HEK293T (cell line): ENCODE results near the gene MRPL32.

ENCODE experiments used
- CTCF ChIA-PET: fragments of 350-600 bp; formaldehyde crosslinking; extraction: SDS; loops from one replicate; lab custom pipeline; 2021; ENCODE audit warnings: antibody characterized with exemption, inconsistent platforms; lab: Yijun Ruan, JAX
- POLR2A ChIA-PET: fragments of 350-600 bp; formaldehyde crosslinking; extraction: SDS; loops from one replicate; lab custom pipeline; 2020; ENCODE audit warnings: antibody characterized with exemption, inconsistent platforms; lab: Yijun Ruan, JAX
- DNase-seq: peaks from one replicate; pipeline ENCODE4 v3.0.0; 2012; ENCODE audit warnings: mixed read lengths; ENCODE audit errors: extremely low spot score
- ARNT ChIP-seq: fragments of 450-650 bp; IDR thresholded peaks from 2 replicates; pipeline ENCODE4 v1.6.1; 2017; ENCODE audit warnings: mild to moderate bottlenecking
- BHLHE40 ChIP-seq: fragments of 450-650 bp; IDR thresholded peaks from 2 replicates; pipeline ENCODE4 v1.6.1; 2016; ENCODE audit warnings: mild to moderate bottlenecking, moderate library complexity, borderline replicate concordance
- CTBP1 ChIP-seq: fragments of 450-650 bp; IDR thresholded peaks from 2 replicates; pipeline ENCODE4 v1.6.1; 2016; ENCODE audit warnings: borderline replicate concordance
- ELF4 ChIP-seq: fragments of 450-650 bp; IDR thresholded peaks from 2 replicates; pipeline ENCODE4 v1.6.1; 2017; ENCODE audit warnings: antibody characterized with exemption
- FOXA1 ChIP-seq: fragments of 450-650 bp; IDR thresholded peaks from 2 replicates; pipeline ENCODE4 v1.6.1; 2016; ENCODE audit warnings: mild to moderate bottlenecking
- FOXK2 ChIP-seq: fragments of 450-650 bp; IDR thresholded peaks from 2 replicates; pipeline ENCODE4 v1.6.1; 2016; ENCODE audit warnings: mild to moderate bottlenecking
- FOXM1 ChIP-seq: fragments of 450-650 bp; IDR thresholded peaks from 2 replicates; pipeline ENCODE4 v1.6.1; 2017; ENCODE audit warnings: mild to moderate bottlenecking, borderline replicate concordance
- HDGF ChIP-seq: fragments of 450-650 bp; IDR thresholded peaks from 2 replicates; pipeline ENCODE4 v1.6.1; 2017; ENCODE audit warnings: antibody characterized with exemption, borderline replicate concordance
- L3MBTL2 ChIP-seq: fragments of 450-650 bp; conservative IDR thresholded peaks from 2 replicates; pipeline ENCODE4 v1.6.1; 2016; ENCODE audit warnings: mild to moderate bottlenecking
- LEF1 ChIP-seq: fragments of 450-650 bp; IDR thresholded peaks from 2 replicates; pipeline ENCODE4 v1.6.1; 2017; ENCODE audit warnings: mild to moderate bottlenecking, borderline replicate concordance
- NFRKB ChIP-seq: fragments of 450-650 bp; IDR thresholded peaks from 2 replicates; pipeline ENCODE4 v1.6.1; 2016; ENCODE audit warnings: mild to moderate bottlenecking, moderate library complexity
- SP1 ChIP-seq: fragments of 450-650 bp; IDR thresholded peaks from 2 replicates; pipeline ENCODE4 v1.6.1; 2017
- SUZ12 ChIP-seq: fragments of 450-650 bp; IDR thresholded peaks from 2 replicates; pipeline ENCODE4 v1.6.1; 2016; ENCODE audit warnings: mild to moderate bottlenecking
- TARDBP ChIP-seq: fragments of 450-650 bp; IDR thresholded peaks from 2 replicates; pipeline ENCODE4 v1.6.1; 2016
- ZNF384 ChIP-seq: fragments of 450-650 bp; IDR thresholded peaks from 2 replicates; pipeline ENCODE4 v1.6.1; 2016
- TF ChIP-seq, protein P1 (sequence below): fragments of 450-650 bp; IDR thresholded peaks from 2 replicates; pipeline ENCODE4 v1.6.1; 2016

MRPL32 gene

DNA sequence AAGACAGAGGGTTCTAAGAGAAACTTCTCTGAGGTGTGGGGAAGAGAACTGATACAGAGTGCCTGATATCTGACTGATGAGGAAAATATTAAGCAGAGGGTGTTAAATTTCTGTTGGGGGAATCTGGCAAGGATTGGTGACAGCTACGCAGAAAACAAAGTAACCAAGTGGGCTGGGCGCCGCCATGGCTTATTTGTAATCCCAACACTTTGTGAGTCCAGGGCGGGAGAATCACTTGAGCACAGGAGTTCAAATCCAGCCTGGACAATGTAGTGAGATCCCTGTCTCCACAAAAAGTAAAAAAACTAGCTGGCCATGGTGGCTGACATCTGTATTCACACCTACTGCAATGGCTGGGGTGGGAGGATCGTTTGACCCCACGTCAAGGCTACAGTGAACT, 18.2 kb upstream of the MRPL32 start:
- CTCF ChIA-PET = interaction anchor here (0.8 kb wide), 1 partner anchor 195 kb away, joined by 3 read pairs; no protein-coding TSS in a partner anchor
- DNase-seq = no peak
- POLR2A ChIA-PET = interaction anchor here (1.6 kb wide), 2 partner anchors 18 to 25 kb away, joined by 3 to 4 read pairs; partner anchors contain the start of genes MRPL32 and PSMA2
- TF ChIP-seq TARDBP (no peak), SP1 (no peak), NFRKB (no peak), SUZ12 (no peak), BHLHE40 (no peak), HDGF (no peak), ARNT (no peak), L3MBTL2 (no peak), FOXK2 (no peak), FOXA1 (no peak), ZNF384 (no peak), CTBP1 (no peak), LEF1 (no peak), ELF4 (no peak), FOXM1 (no peak)
- TF ChIP-seq, protein P1, sequence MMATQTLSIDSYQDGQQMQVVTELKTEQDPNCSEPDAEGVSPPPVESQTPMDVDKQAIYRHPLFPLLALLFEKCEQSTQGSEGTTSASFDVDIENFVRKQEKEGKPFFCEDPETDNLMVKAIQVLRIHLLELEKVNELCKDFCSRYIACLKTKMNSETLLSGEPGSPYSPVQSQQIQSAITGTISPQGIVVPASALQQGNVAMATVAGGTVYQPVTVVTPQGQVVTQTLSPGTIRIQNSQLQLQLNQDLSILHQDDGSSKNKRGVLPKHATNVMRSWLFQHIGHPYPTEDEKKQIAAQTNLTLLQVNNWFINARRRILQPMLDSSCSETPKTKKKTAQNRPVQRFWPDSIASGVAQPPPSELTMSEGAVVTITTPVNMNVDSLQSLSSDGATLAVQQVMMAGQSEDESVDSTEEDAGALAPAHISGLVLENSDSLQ = no peak

DNA sequence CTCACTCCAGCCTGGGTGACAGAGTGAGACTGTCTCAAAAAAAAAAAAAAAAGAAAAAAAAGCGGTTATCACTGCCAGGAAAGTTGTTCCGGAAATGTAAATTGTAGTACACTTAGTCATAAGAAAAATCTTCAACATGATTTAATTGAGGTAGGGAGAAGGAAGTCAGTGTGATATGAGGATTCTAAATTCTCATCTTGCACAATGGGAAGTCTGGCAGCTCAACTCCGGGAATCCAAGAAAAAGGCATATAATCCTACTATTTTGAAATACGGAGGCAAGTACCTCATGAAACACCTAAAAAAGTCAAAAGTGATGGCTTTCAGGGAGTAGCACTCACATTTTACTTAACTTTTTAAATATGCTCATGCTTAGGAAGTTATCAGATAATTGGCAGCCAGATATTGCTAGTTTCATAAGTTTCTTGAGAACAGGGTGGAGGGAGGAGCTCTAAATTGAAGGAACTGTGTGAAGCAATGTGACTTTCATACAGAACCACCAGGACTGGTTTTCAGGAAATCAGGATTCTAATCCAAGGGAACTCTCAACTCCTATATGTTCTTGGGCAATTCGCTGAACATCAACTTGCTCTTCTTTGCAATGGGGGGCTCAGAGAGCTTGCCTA, 17.6 kb upstream of the MRPL32 start:
- POLR2A ChIA-PET = interaction anchor here (1.6 kb wide), 2 partner anchors 18 to 26 kb away, joined by 3 to 4 read pairs; partner anchors contain the start of genes MRPL32 and PSMA2
- TF ChIP-seq L3MBTL2 (no peak), TARDBP (no peak), FOXK2 (no peak), ARNT (no peak), FOXM1 (no peak), LEF1 (no peak), FOXA1 (no peak), SP1 (no peak), NFRKB (no peak), BHLHE40 (no peak), ZNF384 (no peak), CTBP1 (no peak), HDGF (no peak), ELF4 (no peak), SUZ12 (no peak)
- TF ChIP-seq, protein P1 = no peak
- DNase-seq = no peak
- CTCF ChIA-PET = interaction anchor here (0.6 to 1.2 kb wide), 3 partner anchors 18 to 540 kb away, joined by 3 to 4 read pairs (median 3); partner anchors contain the start of genes MRPL32 and PSMA2

DNA sequence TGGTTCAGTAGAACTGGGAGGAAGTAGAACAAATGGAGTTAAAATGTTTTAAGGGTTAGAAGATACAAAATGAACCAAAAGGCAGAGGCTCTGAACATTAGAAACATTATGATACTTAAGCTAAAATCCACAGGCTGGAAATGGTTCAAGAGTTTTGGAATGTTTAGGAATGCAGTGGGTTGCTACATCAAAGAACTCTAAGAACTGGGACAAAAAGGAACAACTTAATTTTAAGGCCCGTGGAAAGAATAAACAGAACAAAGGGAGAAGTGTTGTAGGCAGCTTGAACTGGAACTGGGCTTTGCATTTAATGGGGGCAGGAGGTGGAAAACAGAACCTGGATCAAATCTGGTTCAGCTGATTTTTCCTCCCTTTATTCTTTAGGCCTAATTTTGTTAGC, 16.8 kb upstream of the MRPL32 start:
- DNase-seq = no peak
- POLR2A ChIA-PET = interaction anchor here (1.6 kb wide), 1 partner anchor 17 kb away, joined by 3 read pairs; the partner anchor contains the start of genes MRPL32 and PSMA2
- no peak for TF ChIP-seq FOXM1
- no peak for TF ChIP-seq ELF4
- TF ChIP-seq ARNT = no peak
- TF ChIP-seq ZNF384 = no peak
- no peak for TF ChIP-seq LEF1
- no peak for TF ChIP-seq CTBP1
- no peak for TF ChIP-seq NFRKB
- no peak for TF ChIP-seq FOXA1
- TF ChIP-seq SP1 = no peak
- TF ChIP-seq HDGF = no peak
- CTCF ChIA-PET = interaction anchor here (1.2 kb wide), 1 partner anchor 17 kb away, joined by 4 read pairs; the partner anchor contains the start of genes MRPL32 and PSMA2

DNA sequence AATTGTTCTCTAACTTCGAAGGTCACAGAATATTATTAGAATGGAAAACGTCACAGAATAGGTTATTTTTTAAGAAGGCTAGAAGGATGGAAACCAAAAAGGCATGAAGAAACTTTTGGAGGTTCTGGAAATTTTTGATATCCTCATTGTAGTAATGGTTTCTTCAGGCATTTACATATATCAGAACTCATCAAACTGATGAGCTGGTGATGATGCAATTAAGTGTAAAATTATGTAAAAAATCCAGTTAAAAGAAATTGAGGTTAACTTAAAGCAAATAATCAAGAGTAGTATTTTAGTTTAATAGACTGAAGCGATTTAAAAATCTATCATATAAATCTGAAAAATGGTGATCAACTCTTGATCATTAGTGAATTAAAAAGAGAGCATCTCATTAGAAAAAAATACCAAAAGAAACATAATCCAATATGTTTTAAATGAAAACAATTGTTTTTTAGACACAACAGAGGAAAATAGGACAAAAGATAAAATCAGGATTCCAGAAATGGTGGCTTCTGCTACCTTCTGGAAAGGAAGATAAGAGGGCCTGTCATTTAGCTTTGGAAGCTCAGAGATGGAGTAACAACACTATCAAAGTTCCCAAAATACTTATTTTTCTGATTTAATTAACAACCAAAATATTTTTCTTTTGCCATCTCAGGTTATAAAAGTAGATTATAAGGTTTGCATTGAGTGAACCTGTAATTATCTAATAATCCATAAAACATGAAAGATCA, 10.0 kb upstream of the MRPL32 start:
- POLR2A ChIA-PET = interaction anchor here (0.9 kb wide), 1 partner anchor 9 kb away, joined by 3 read pairs; no protein-coding TSS in a partner anchor
- TF ChIP-seq CTBP1 (no peak), ZNF384 (no peak), ELF4 (no peak)
- TF ChIP-seq, protein P1 = no peak
- CTCF ChIA-PET = no interaction called here
- no peak for DNase-seq

DNA sequence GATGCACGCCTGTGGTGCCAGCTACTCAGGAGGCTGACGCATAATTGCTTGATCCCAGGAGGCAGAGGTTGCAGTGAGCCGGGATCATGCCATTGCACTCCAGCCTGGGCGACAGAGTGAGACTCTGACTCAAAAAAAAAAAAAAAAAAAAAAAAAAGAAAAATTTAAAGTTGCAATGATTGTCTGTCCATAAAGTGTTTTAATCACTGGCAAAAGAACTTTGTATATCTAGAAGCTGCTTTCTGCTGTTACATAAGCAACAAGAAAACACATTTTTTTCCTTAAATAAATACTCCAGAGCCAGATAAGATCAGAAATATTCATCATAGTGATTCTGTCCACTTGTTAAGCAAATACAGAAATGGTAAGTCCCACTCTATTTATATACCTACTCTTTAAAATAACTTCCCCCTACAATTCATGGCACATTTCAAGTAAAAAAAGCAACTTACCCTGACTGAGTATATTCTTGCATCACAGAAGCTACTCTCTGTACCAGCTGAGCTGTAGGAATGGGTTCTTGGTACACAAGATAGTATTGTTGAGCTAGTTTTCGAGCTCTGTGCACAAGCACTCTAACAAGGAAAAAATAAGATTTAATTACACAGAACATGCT, 7.8 kb upstream of the MRPL32 start:
- TF ChIP-seq LEF1 = no peak
- POLR2A ChIA-PET = no interaction called here
- DNase-seq = no peak
- CTCF ChIA-PET = interaction anchor here (0.6 kb wide), 2 partner anchors 48 to 147 kb away, joined by 3 read pairs; no protein-coding TSS in a partner anchor

DNA sequence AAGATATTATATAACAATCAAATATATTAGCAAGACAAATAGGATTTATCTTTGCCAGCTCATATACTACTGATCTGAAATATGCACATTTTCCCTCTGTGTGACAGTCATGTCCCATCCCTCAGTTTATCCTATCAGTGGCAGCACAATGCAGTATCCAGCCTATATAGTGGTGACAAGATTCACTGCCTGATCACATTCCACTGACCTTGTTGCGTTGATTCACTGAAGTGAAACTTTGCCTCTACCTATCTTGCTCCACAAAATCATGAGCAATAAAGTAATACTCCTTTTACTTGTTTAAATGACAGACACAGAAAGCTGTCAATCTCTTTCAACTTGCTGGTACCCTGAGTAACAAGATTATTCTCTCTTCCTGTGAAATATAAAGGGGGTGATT, 6.5 kb upstream of the MRPL32 start:
- DNase-seq = no peak
- CTCF ChIA-PET = no interaction called here
- POLR2A ChIA-PET = no interaction called here
- TF ChIP-seq ELF4 (no peak), SP1 (no peak), FOXK2 (no peak), FOXA1 (no peak), FOXM1 (no peak), ZNF384 (no peak), TARDBP (no peak), HDGF (no peak), BHLHE40 (no peak)
- TF ChIP-seq, protein P1 = no peak
